HepG2 (cell line): ENCODE results near the gene MPP3. TPM values are rescaled to one million over a fixed set of nuclear protein-coding genes. Genes with fewer than 3 reads are reported as not detected.

Experiments used
- AHR ChIP-seq: IDR thresholded peaks from 2 replicates; pipeline ENCODE4 v1.6.1; 2018; ENCODE audit warnings: missing genetic modification reagents, missing compliant biosample characterization
- CCAR2 ChIP-seq: fragments of 200-400 bp; formaldehyde crosslinking; optimal IDR thresholded peaks from 2 replicates; pipeline ENCODE3; 2018; ENCODE audit warnings: low read depth, mild to moderate bottlenecking, low read length, moderate library complexity
- DPF2 ChIP-seq: sonication (generic); formaldehyde crosslinking; IDR thresholded peaks from 2 replicates; pipeline ENCODE4 v1.4.0; 2020; ENCODE audit warnings: mild to moderate bottlenecking, low read depth, missing genetic modification reagents, borderline replicate concordance
- FOXC1 ChIP-seq: sonication (generic); formaldehyde crosslinking; IDR thresholded peaks from 2 replicates; pipeline ENCODE4 v1.8.0; 2022; ENCODE audit warnings: mild to moderate bottlenecking, missing genetic modification reagents, borderline replicate concordance
- HNRNPK ChIP-seq: fragments of 200-400 bp; formaldehyde crosslinking; IDR thresholded peaks from 2 replicates; pipeline ENCODE4 v1.6.1; 2018; ENCODE audit warnings: low read length, low read depth, moderate library complexity, mild to moderate bottlenecking; ENCODE audit not compliant: poor library complexity, severe bottlenecking
- HNRNPUL1 ChIP-seq: fragments of 200-400 bp; formaldehyde crosslinking; IDR thresholded peaks from 2 replicates; pipeline ENCODE4 v1.6.1; 2017; ENCODE audit warnings: low read depth, mild to moderate bottlenecking, low read length, moderate library complexity
- IRF2 ChIP-seq: IDR thresholded peaks from 2 replicates; pipeline ENCODE4 v1.6.1; 2018; ENCODE audit warnings: missing genetic modification reagents, missing compliant biosample characterization
- MAFF ChIP-seq: IDR thresholded peaks from 2 replicates; pipeline ENCODE4 v1.6.1; 2011; ENCODE audit warnings: low read depth, low read length, improper control_type of control experiment
- MTF1 ChIP-seq: sonication (generic); formaldehyde crosslinking; IDR thresholded peaks from 2 replicates; pipeline ENCODE4 v1.5.0; 2020; ENCODE audit warnings: missing genetic modification reagents
- PAX8 ChIP-seq: sonication (generic); formaldehyde crosslinking; IDR thresholded peaks from 2 replicates; pipeline ENCODE4 v1.8.0; 2022; ENCODE audit warnings: mild to moderate bottlenecking, missing genetic modification reagents, borderline replicate concordance
- PHB2 ChIP-seq: fragments of 450-650 bp; IDR thresholded peaks from 2 replicates; pipeline ENCODE4 v1.6.1; 2018; ENCODE audit not compliant: partially characterized antibody
- POLR2A ChIP-seq, 2 experiments: IDR thresholded peaks; 2 replicates each; pipeline ENCODE4 v1.6.1; 2011; ENCODE audit warnings: low read depth in 2 of 2, low read length in 2 of 2, mild to moderate bottlenecking in 1 of 2, moderate library complexity in 1 of 2; ENCODE audit not compliant: insufficient read depth in 1 of 2
- RBFOX2 ChIP-seq: fragments of 200-400 bp; formaldehyde crosslinking; IDR thresholded peaks from 2 replicates; pipeline ENCODE4 v1.6.1; 2017; ENCODE audit warnings: low read depth, mild to moderate bottlenecking, low read length
- SALL2 ChIP-seq: sonication (generic); formaldehyde crosslinking; IDR thresholded peaks from 2 replicates; pipeline ENCODE4 v1.8.1; 2023; ENCODE audit warnings: mild to moderate bottlenecking, missing genetic modification reagents, inconsistent platforms
- SP140L ChIP-seq: sonication (generic); formaldehyde crosslinking; IDR thresholded peaks from 2 replicates; pipeline ENCODE4 v1.4.0; 2020; ENCODE audit warnings: missing genetic modification reagents, borderline replicate concordance
- ZFYVE20 ChIP-seq: sonication (generic); formaldehyde crosslinking; IDR thresholded peaks from 2 replicates; pipeline ENCODE4 v1.8.0; 2023; ENCODE audit warnings: low read depth, mild to moderate bottlenecking, moderate library complexity, missing genetic modification reagents, borderline replicate concordance
- ZKSCAN1 ChIP-seq: fragments of 150-350 bp; IDR thresholded peaks from 2 replicates; pipeline ENCODE4 v1.6.1; 2014; ENCODE audit warnings: low read length
- ZKSCAN8 ChIP-seq: IDR thresholded peaks from 2 replicates; pipeline ENCODE4 v1.6.1; 2016; ENCODE audit warnings: borderline replicate concordance, missing genetic modification reagents, missing compliant biosample characterization
- ZNF121 ChIP-seq: sonication (generic); formaldehyde crosslinking; IDR thresholded peaks from 2 replicates; pipeline ENCODE4 v1.5.0; 2020; ENCODE audit warnings: mild to moderate bottlenecking, missing genetic modification reagents
- ZNF24 ChIP-seq: fragments of 450-650 bp; IDR thresholded peaks from 2 replicates; pipeline ENCODE4 v1.6.1; 2017; ENCODE audit warnings: antibody characterized with exemption, mild to moderate bottlenecking
- ZNF274 ChIP-seq: sonication (generic); formaldehyde crosslinking; IDR thresholded peaks from 2 replicates; pipeline ENCODE4 v1.5.1; 2020; ENCODE audit warnings: mild to moderate bottlenecking, missing genetic modification reagents
- ZNF33A ChIP-seq: sonication (generic); formaldehyde crosslinking; IDR thresholded peaks from 2 replicates; pipeline ENCODE4 v1.5.1; 2020; ENCODE audit warnings: missing genetic modification reagents, mild to moderate bottlenecking, moderate library complexity, borderline replicate concordance
- ZNF468 ChIP-seq: sonication (generic); formaldehyde crosslinking; IDR thresholded peaks from 2 replicates; pipeline ENCODE4 v1.8.0; 2022; ENCODE audit warnings: mild to moderate bottlenecking, moderate library complexity, missing genetic modification reagents
- ZNF556 ChIP-seq: sonication (generic); formaldehyde crosslinking; IDR thresholded peaks from 2 replicates; pipeline ENCODE4 v1.4.0; 2020; ENCODE audit warnings: mild to moderate bottlenecking, missing genetic modification reagents, borderline replicate concordance
- ZNF781 ChIP-seq: sonication (generic); formaldehyde crosslinking; IDR thresholded peaks from 2 replicates; pipeline ENCODE4 v1.5.1; 2020; ENCODE audit warnings: borderline replicate concordance, mild to moderate bottlenecking, missing genetic modification reagents; ENCODE audit errors: not compliant biosample characterization
- ZSCAN29 ChIP-seq: sonication (generic); formaldehyde crosslinking; conservative IDR thresholded peaks from 2 replicates; pipeline ENCODE4 v1.4.0; 2020; ENCODE audit warnings: mild to moderate bottlenecking, missing genetic modification reagents
- polyA plus RNA-seq, 8 experiments: library from polyadenylated mRNA; depleted of rRNA in 3 of 8; stranded (reverse) in 7 of 8; unstranded in 1 of 8; fragments of >200 nt; fragmentation: Illumina TruSeq in 4 of 8; extraction: Trizol in 4 of 8; gene quantifications; 2 replicates each; pipeline versions ENCODE4 v1.2.1 to v1.2.3, GENCODE V29; 2011 to 2016; ENCODE audit warnings: low read depth in 4 of 8, missing spikeins in 1 of 8, mixed read lengths in 1 of 8; ENCODE audit not compliant: insufficient read depth in 1 of 8
- total RNA-seq, 5 experiments: library from RNA; depleted of rRNA; stranded (reverse); fragments of >200 nt; fragmentation: Illumina TruSeq; extraction: Trizol; gene quantifications; 2 replicates each; pipeline ENCODE4 v1.2.3, GENCODE V29; 2016; ENCODE audit warnings: low read depth in 1 of 5
- TF ChIP-seq, protein P1 (sequence below): IDR thresholded peaks from 2 replicates; pipeline ENCODE4 v1.6.1; 2012; ENCODE audit warnings: inconsistent platforms
- TF ChIP-seq, protein P2 (sequence below): sonication (generic); formaldehyde crosslinking; IDR thresholded peaks from 2 replicates; pipeline ENCODE4 v1.5.0; 2020; ENCODE audit warnings: missing genetic modification reagents, mild to moderate bottlenecking, borderline replicate concordance
- TF ChIP-seq, protein P3 (sequence below): IDR thresholded peaks from 2 replicates; pipeline ENCODE4 v1.6.1; 2016; ENCODE audit warnings: low read depth, borderline replicate concordance
- TF ChIP-seq, protein P4 (sequence below): sonication (generic); formaldehyde crosslinking; IDR thresholded peaks from 2 replicates; pipeline ENCODE4 v1.4.0; 2020; ENCODE audit warnings: mild to moderate bottlenecking, missing genetic modification reagents

The MPP3 gene
- total and polyA plus RNA-seq, 2 of the 13 experiments (the other 11 are each of a cell fraction or from before 2014, with no cell fraction given) = 0.91 to 1.8 TPM

DNA sequence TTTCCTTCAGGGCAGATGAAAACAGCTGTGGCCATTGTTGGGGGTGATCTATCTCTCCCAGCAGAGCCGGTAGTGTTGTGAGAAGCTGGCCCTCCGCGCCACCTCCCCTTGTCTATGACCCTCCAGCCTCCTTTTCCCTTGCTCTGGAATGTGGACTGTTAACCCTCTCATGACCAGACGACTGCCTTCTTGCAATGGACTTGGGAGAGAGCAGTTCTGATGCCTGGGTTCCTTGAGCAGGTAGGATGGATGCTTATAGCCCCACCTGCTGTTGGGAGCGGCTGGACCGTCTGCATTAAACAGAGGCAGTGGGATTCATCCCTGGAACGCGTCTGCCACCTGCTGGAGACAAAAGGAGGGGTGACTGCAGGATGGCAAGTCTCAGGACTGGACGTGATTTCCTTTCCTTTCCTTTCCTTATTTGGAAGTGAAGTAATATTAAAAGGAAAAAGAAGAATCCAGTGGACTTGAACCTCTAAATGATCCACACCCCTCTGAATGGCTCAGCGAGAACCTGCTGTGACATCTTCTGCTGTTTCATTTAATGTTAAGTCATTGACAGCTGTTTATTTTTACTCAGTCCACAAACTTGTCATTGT lies 72.6 kb downstream of the MPP3 start (continued):
- 0 out of 2 replicates have a peak, but pooled peaks have one; percentile 20 for TF ChIP-seq PAX8 (CRISPR knock-in tag)
- TF ChIP-seq HNRNPUL1 = no peak
- TF ChIP-seq RBFOX2 = no peak
- TF ChIP-seq IRF2 (CRISPR knock-in tag) = peak; percentile 92
- no peak for TF ChIP-seq ZFYVE20 (CRISPR knock-in tag)
- TF ChIP-seq POLR2A (IDR thresholded peaks at IDR 0.05; ENCODE audit: insufficient read depth in 1 of 2, low read depth in 2 of 2, low read length in 2 of 2) = no peak
- no peak for TF ChIP-seq CCAR2
- no peak for TF ChIP-seq ZSCAN29 (CRISPR knock-in tag)
- peak; percentile 84; the same call in 1 of the 2 replicates for TF ChIP-seq ZNF556
- TF ChIP-seq, protein P1, sequence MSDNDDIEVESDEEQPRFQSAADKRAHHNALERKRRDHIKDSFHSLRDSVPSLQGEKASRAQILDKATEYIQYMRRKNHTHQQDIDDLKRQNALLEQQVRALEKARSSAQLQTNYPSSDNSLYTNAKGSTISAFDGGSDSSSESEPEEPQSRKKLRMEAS = peak; percentile 45; the same call in 1 of the 2 replicates
- TF ChIP-seq FOXC1 = peak; percentile 44; the same call in 1 of the 2 replicates
- TF ChIP-seq MTF1 = no peak
- 0 out of 2 replicates have a peak, but pooled peaks have one; percentile 34 for TF ChIP-seq ZNF24
- TF ChIP-seq MAFF = no peak
- peak; percentile 91 for TF ChIP-seq ZNF781 (CRISPR knock-in tag)
- peak; percentile 76; the same call in 1 of the 2 replicates for TF ChIP-seq ZKSCAN8
- no peak for TF ChIP-seq HNRNPK
- TF ChIP-seq PHB2 = no peak
- peak; percentile 76; the same call in 1 of the 2 replicates for TF ChIP-seq ZNF274 (CRISPR knock-in tag)
- TF ChIP-seq, protein P2, sequence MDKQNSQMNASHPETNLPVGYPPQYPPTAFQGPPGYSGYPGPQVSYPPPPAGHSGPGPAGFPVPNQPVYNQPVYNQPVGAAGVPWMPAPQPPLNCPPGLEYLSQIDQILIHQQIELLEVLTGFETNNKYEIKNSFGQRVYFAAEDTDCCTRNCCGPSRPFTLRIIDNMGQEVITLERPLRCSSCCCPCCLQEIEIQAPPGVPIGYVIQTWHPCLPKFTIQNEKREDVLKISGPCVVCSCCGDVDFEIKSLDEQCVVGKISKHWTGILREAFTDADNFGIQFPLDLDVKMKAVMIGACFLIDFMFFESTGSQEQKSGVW (CRISPR knock-in tag) = no peak
- peak; percentile 67; the same call in 1 of the 2 replicates for TF ChIP-seq SP140L (CRISPR knock-in tag)
- no peak for TF ChIP-seq DPF2
- no peak for TF ChIP-seq ZNF33A (CRISPR knock-in tag)
- TF ChIP-seq ZNF121 = no peak
- TF ChIP-seq, protein P3, sequence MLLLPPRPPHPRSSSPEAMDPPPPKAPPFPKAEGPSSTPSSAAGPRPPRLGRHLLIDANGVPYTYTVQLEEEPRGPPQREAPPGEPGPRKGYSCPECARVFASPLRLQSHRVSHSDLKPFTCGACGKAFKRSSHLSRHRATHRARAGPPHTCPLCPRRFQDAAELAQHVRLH (CRISPR knock-in tag) = peak; percentile 83; the same call in 1 of the 2 replicates
- TF ChIP-seq, protein P4, sequence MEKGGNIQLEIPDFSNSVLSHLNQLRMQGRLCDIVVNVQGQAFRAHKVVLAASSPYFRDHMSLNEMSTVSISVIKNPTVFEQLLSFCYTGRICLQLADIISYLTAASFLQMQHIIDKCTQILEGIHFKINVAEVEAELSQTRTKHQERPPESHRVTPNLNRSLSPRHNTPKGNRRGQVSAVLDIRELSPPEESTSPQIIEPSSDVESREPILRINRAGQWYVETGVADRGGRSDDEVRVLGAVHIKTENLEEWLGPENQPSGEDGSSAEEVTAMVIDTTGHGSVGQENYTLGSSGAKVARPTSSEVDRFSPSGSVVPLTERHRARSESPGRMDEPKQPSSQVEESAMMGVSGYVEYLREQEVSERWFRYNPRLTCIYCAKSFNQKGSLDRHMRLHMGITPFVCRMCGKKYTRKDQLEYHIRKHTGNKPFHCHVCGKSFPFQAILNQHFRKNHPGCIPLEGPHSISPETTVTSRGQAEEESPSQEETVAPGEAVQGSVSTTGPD (CRISPR knock-in tag) = no peak
- peak; percentile 26; the same call in 1 of the 2 replicates for TF ChIP-seq ZKSCAN1
- TF ChIP-seq SALL2 (CRISPR knock-in tag) = 0 out of 2 replicates have a peak, but pooled peaks have one; percentile 39
- TF ChIP-seq AHR = 0 out of 2 replicates have a peak, but pooled peaks have one; percentile 55
- no peak for TF ChIP-seq ZNF468
